RWPE2 (cell line): Measurements from ENCODE around the gene CASK.

Source experiments
- ATAC-seq: fragments of 200-7000 bp; cut with Tn5 transposase; 3 replicates; pipeline ENCODE4 v1.9.1; 2021; ENCODE audit warnings: low read depth
- DNase-seq: peaks from one replicate; pipeline ENCODE4 v3.0.0-alpha.2; 2020; ENCODE audit warnings: low spot score
- H3K27ac ChIP-seq: fragments of 450-650 bp; 2 replicates; pipeline ENCODE4 v1.5.1; 2017; ENCODE audit warnings: mild to moderate bottlenecking; ENCODE audit not compliant: poor library complexity, severe bottlenecking
- H3K27me3 ChIP-seq: fragments of 250-450 bp; sonication (Bioruptor Pico); 2 replicates; pipeline ENCODE4 v1.5.1; 2021; ENCODE audit warnings: mild to moderate bottlenecking, moderate library complexity; ENCODE audit not compliant: insufficient read depth, poor library complexity, severe bottlenecking
- H3K36me3 ChIP-seq: fragments of 250-450 bp; sonication (Bioruptor Pico); 2 replicates; pipeline ENCODE4 v1.5.1; 2020; ENCODE audit warnings: low read depth, mild to moderate bottlenecking, moderate library complexity
- H3K4me1 ChIP-seq: fragments of 250-450 bp; sonication (Bioruptor Pico); 2 replicates; pipeline ENCODE4 v1.5.1; 2021; ENCODE audit warnings: mild to moderate bottlenecking, moderate library complexity; ENCODE audit not compliant: insufficient read depth, poor library complexity, severe bottlenecking
- H3K4me3 ChIP-seq: fragments of 250-450 bp; sonication (Bioruptor Pico); 2 replicates; pipeline ENCODE4 v1.5.1; 2021; ENCODE audit warnings: mild to moderate bottlenecking, moderate library complexity; ENCODE audit not compliant: severe bottlenecking
- H3K9me3 ChIP-seq: fragments of 250-450 bp; sonication (Bioruptor Pico); 2 replicates; pipeline ENCODE4 v1.5.1; 2021; ENCODE audit warnings: mild to moderate bottlenecking, moderate library complexity; ENCODE audit not compliant: severe bottlenecking
- CTCF ChIP-seq: fragments of 450-650 bp; IDR thresholded peaks from one replicate; pipeline ENCODE4 v1.5.1; 2017; ENCODE audit warnings: mild to moderate bottlenecking, moderate library complexity; ENCODE audit not compliant: poor library complexity, severe bottlenecking

Gene CASK

GRCh38 chrX:41591906-41592305 lies 331.4 kb downstream of the CASK start:
- Histone ChIP-seq H3K36me3 (no peaks in the 10 kb centered on the region), H3K4me1 (no peaks in the 10 kb centered on the region), H3K27ac (no peak overlapping the region), H3K27me3 (no peaks in the 10 kb centered on the region), H3K9me3 (no peaks in the 10 kb centered on the region), H3K4me3 (no peak overlapping the region)
- no peak for DNase-seq
- TF ChIP-seq CTCF = no peak
- no peak for ATAC-seq

GRCh38 chrX:41590641-41591040 lies 332.7 kb downstream of the CASK start:
- H3K27me3 ChIP-seq = no peaks in the 10 kb centered on the region
- no peak overlapping the region for H3K4me3 ChIP-seq
- ATAC-seq (no peak), DNase-seq (no peak)
- TF ChIP-seq CTCF = no peak
- H3K36me3 ChIP-seq = no peaks in the 10 kb centered on the region
- no peaks in the 10 kb centered on the region for H3K9me3 ChIP-seq
- no peaks in the 10 kb centered on the region for H3K4me1 ChIP-seq
- H3K27ac ChIP-seq = no peak overlapping the region

GRCh38 chrX:41589634-41590270 lies 333.6 kb downstream of the CASK start:
- H3K9me3 ChIP-seq = no peaks in the 10 kb centered on the region
- H3K4me1 ChIP-seq = no peaks in the 10 kb centered on the region
- no peak overlapping the region for H3K4me3 ChIP-seq
- no peak overlapping the region for H3K27ac ChIP-seq
- no peak for TF ChIP-seq CTCF
- ATAC-seq = no peak
- no peak for DNase-seq
- H3K36me3 ChIP-seq = no peaks in the 10 kb centered on the region
- no peaks in the 10 kb centered on the region for H3K27me3 ChIP-seq

- H3K9me3 ChIP-seq = no peaks in the 10 kb centered on the region
- no peaks in the 10 kb centered on the region for H3K36me3 ChIP-seq
- no peaks in the 10 kb centered on the region for H3K4me1 ChIP-seq
- H3K27me3 ChIP-seq = no peaks in the 10 kb centered on the region
- no peak for DNase-seq
- no peak overlapping the region for H3K27ac ChIP-seq
- no peak overlapping the region for H3K4me3 ChIP-seq
- ATAC-seq = no peak
- TF ChIP-seq CTCF = no peak
These were observed 335.1 kb downstream of the CASK start for GRCh38 chrX:41588271-41588670.

GRCh38 chrX:41580423-41581064 lies 342.8 kb downstream of the CASK start:
- H3K27ac ChIP-seq = no peak overlapping the region
- no peak for TF ChIP-seq CTCF
- no peaks in the 10 kb centered on the region for H3K36me3 ChIP-seq
- no peak for DNase-seq
- no peaks in the 10 kb centered on the region for H3K27me3 ChIP-seq
- no peaks in the 10 kb centered on the region for H3K4me1 ChIP-seq
- no peak overlapping the region for H3K4me3 ChIP-seq
- no peaks in the 10 kb centered on the region for H3K9me3 ChIP-seq
- no peak for ATAC-seq
